SK-N-MC (cell line): Measurements from ENCODE around the gene PNN.

Experiments used
- EZH2 ChIP-seq: fragments of 200-600 bp; sonication (generic); IDR thresholded peaks from one replicate; pipeline ENCODE4 v1.6.1; 2017; ENCODE audit warnings: antibody characterized with exemption
- POLR2AphosphoS5 ChIP-seq: IDR thresholded peaks from 2 replicates; pipeline ENCODE4 v1.6.1; 2012; ENCODE audit warnings: mild to moderate bottlenecking, low read depth, low read length, borderline replicate concordance

- TF ChIP-seq EZH2 (no peak), POLR2AphosphoS5 (no peak)
These were observed 9.7 kb downstream of the PNN start for GRCh38 chr14:39184628-39185255.
